ENCODE measurements around the gene OTOS. TPM values are rescaled to one million over a fixed set of nuclear protein-coding genes. Genes with fewer than 3 reads are reported as not detected.

The OTOS gene
- total and polyA plus RNA-seq, 2 of the 4 experiments (the other 2 are of a cell fraction) = 0.34 TPM; not detected in 1

- Histone ChIP-seq H3K9me1 (ENCODE audit: insufficient read depth, low read length) (no peaks in the 10 kb centered on the region), H2BK20ac (ENCODE audit: low read depth, low read length) (no peak overlapping the region), H2AK9ac (replicated peaks; ENCODE audit: low read depth, low read length, poor library complexity) (no peak overlapping the region), H4K20me1 (ENCODE audit: insufficient read depth, low read length) (no peaks in the 10 kb centered on the region), H2BK120ac (ENCODE audit: low read depth, low read length) (no peak overlapping the region), H3K4me2 (ENCODE audit: low read depth, low read length) (no peak overlapping the region), H3K27me3 (ENCODE audit: control insufficient read depth, insufficient read depth, low read length) (no peaks in the 10 kb centered on the region), H2AFZ (replicated peaks; ENCODE audit: low read length, poor library complexity) (no peak overlapping the region), H3K23ac (ENCODE audit: low read depth, low read length) (no peak overlapping the region), H3K14ac (replicated peaks; ENCODE audit: low read depth, low read length) (no peak overlapping the region), H3K4ac (ENCODE audit: low read depth, low read length) (no peak overlapping the region), H2BK15ac (ENCODE audit: low read depth, low read length) (no peak overlapping the region), H3K18ac (ENCODE audit: low read depth, low read length) (no peak overlapping the region), H2AK5ac (ENCODE audit: low read depth, low read length) (no peak overlapping the region), H4K5ac (ENCODE audit: low read depth, low read length) (no peak overlapping the region), H3K9ac (ENCODE audit: low read depth, low read length) (no peak overlapping the region), H3K4me1 (ENCODE audit: control insufficient read depth, insufficient read depth, low read length) (no peaks in the 10 kb centered on the region), H3K36me3 (ENCODE audit: control insufficient read depth, insufficient read depth, low read length) (peaks cover 30% of the 10 kb centered on the region), H4K91ac (ENCODE audit: insufficient read depth, low read depth, low read length) (no peak overlapping the region), H4K8ac (ENCODE audit: low read depth in 2 of 2, low read length in 2 of 2) (no peak overlapping the region), H2BK5ac (ENCODE audit: low read depth, low read length, poor library complexity, severe bottlenecking) (no peak overlapping the region), H3K56ac (ENCODE audit: extremely low read depth, insufficient read depth, low read length) (no peak overlapping the region), H3K4me3 (ENCODE audit: insufficient read depth, low read depth, low read length) (no peak overlapping the region), H3K79me1 (ENCODE audit: low read depth in 1 of 2, low read length in 2 of 2) (no peaks in the 10 kb centered on the region; a peak in 1 of 4 replicates), H3K27ac (ENCODE audit: insufficient read depth, low read length) (no peak overlapping the region), H3K9me3 (ENCODE audit: control insufficient read depth, insufficient read depth, low read length) (no peaks in the 10 kb centered on the region)
- no TSS peak for BruUV-seq (replicated peaks)
- in situ Hi-C loops (cut with MboI; ENCODE audit: low sequenced_read_pairs) = loop anchor here (25.0 kb wide), 1 partner anchor 1088 kb away; no protein-coding TSS in a partner anchor
- dilution Hi-C loops (cut with HindIII; ENCODE audit: low sequenced_read_pairs, unreplicated experiment) = no loop called here
- 92% methylated on average over 7 of the region's 14 CpGs; no CpG with 5 or more reads in 1 of the 2 experiments for WGBS, 2 experiments (ENCODE audit: extremely low coverage in 2 of 2, insufficient read length in 1 of 2)
- no peak for ATAC-seq (ENCODE audit: low read depth)
- intact Hi-C loops (cut with micrococcal nuclease) = no loop called here
- DNase-seq = no peak
- ChIA-PET POLR2A (ENCODE audit: unreplicated experiment) (no interaction called here), CTCF (no interaction called here)
- TF ChIP-seq USF2 (IDR thresholded peaks at IDR 0.05; ENCODE audit: low read depth, low read length) (no peak), NFE2L2 (IDR thresholded peaks at IDR 0.05; ENCODE audit: low read depth, low read length) (no peak)
Observed at GRCh38 chr2:240125742-240126141, 14.7 kb downstream of the OTOS start.

Measured in IMR-90 (cell line).